K562 (cell line): Measurements from ENCODE around the gene CLC. TPM values are rescaled to one million over a fixed set of nuclear protein-coding genes. Genes with fewer than 3 reads are reported as not detected.

Source experiments
- ATAC-seq: fragments of 200-7000 bp; cut with Tn5 transposase; 3 replicates; pipeline ENCODE4 v1.9.1; 2020; ENCODE audit warnings: moderate library complexity
- BruUV-seq: library from RNA; stranded (reverse); fragments of 400-500 nt; replicated peaks from 2 replicates; lab custom pipeline; 2021; lab: Mats Ljungman, UMichigan
- CTCF ChIA-PET: fragments of 300-600 bp; formaldehyde crosslinking; extraction: SDS; loops from one replicate; lab custom pipeline; 2021; ENCODE audit warnings: low intra/inter-chr PET ratio; lab: Yijun Ruan, JAX
- POLR2A ChIA-PET: fragments of 300-600, 350-650 bp; sonication (Branson Sonifier 250); formaldehyde crosslinking; extraction: SDS; loops from one replicate; lab custom pipeline; 2021; ENCODE audit warnings: antibody characterized with exemption, inconsistent platforms; lab: Yijun Ruan, JAX
- DNase-seq, 4 experiments: peaks; one replicate each; pipeline versions ENCODE4 v3.0.0 to v3.0.0-alpha.2; 2011 to 2018; ENCODE audit warnings: low spot score in 3 of 4, mixed read lengths in 3 of 4; ENCODE audit errors: extremely low read depth in 1 of 4
- FAIRE-seq: peaks from 2 replicates; lab custom pipeline; 2011; peaks lifted over from hg19 to GRCh38; lab: Jason Lieb, UNC
- H2AFZ ChIP-seq: 2 replicates; pipeline ENCODE4 v1.6.0; 2011; ENCODE audit warnings: low read depth, low read length, control low read depth, inconsistent platforms
- H3K27ac ChIP-seq: fragments of 200-600 bp; 3 replicates; pipeline ENCODE4 v1.8.0; 2011; ENCODE audit warnings: low read depth, mild to moderate bottlenecking, control low read depth, inconsistent platforms, low read length, moderate library complexity, mixed read lengths; ENCODE audit errors: extremely low read depth
- H3K27me3 ChIP-seq, 2 experiments: fragments of 300-600 bp in 1 of 2; 2 replicates in 1 of 2; 3 replicates in 1 of 2; pipeline versions ENCODE4 v1.6.0 to v1.8.0; 2011; ENCODE audit warnings: inconsistent platforms in 2 of 2, low read length in 2 of 2, mild to moderate bottlenecking in 1 of 2, mixed read lengths in 1 of 2, moderate library complexity in 1 of 2; ENCODE audit not compliant: control insufficient read depth in 2 of 2, insufficient read depth in 2 of 2
- H3K36me3 ChIP-seq: fragments of 300-600 bp; 3 replicates; pipeline ENCODE4 v1.8.0; 2011; ENCODE audit warnings: mild to moderate bottlenecking, low read length, inconsistent platforms; ENCODE audit not compliant: control insufficient read depth, insufficient read depth
- H3K4me1 ChIP-seq, 2 experiments: fragments of 200-600 bp in 1 of 2; replicated peaks in 1 of 2; 2 replicates in 1 of 2; 3 replicates in 1 of 2; pipeline versions ENCODE4 v1.5.1 to v1.8.0; 2011; ENCODE audit warnings: inconsistent platforms in 2 of 2, low read length in 2 of 2, mild to moderate bottlenecking in 1 of 2, mixed read lengths in 1 of 2, moderate library complexity in 1 of 2; ENCODE audit not compliant: control insufficient read depth in 2 of 2, insufficient read depth in 2 of 2
- H3K4me2 ChIP-seq: 2 replicates; pipeline ENCODE4 v1.6.1; 2011; ENCODE audit warnings: low read length, control low read depth, inconsistent platforms, mixed read lengths; ENCODE audit not compliant: insufficient read depth
- H3K4me3 ChIP-seq: fragments of 200-600 bp; sonication (generic), shearing (Covaris generic); 2 replicates; pipeline ENCODE4 v1.5.1; 2016; ENCODE audit warnings: control low read depth, inconsistent platforms
- H3K79me2 ChIP-seq: fragments of 200-600 bp; 3 replicates; pipeline ENCODE4 v1.8.0; 2011; ENCODE audit warnings: low read length, inconsistent platforms; ENCODE audit not compliant: control insufficient read depth, insufficient read depth
- H3K9ac ChIP-seq, 2 experiments: 2 replicates each; pipeline versions ENCODE4 v1.6.0 to v1.6.1; 2011; ENCODE audit warnings: low read depth in 2 of 2, low read length in 2 of 2, control low read depth in 1 of 2, inconsistent platforms in 1 of 2, mild to moderate bottlenecking in 1 of 2, mixed read lengths in 1 of 2; ENCODE audit not compliant: insufficient read depth in 1 of 2
- H3K9me1 ChIP-seq: one replicate; pipeline ENCODE4 v1.6.0; 2011; ENCODE audit warnings: inconsistent platforms, mild to moderate bottlenecking, low read length, moderate library complexity; ENCODE audit not compliant: control insufficient read depth, insufficient read depth
- H3K9me3 ChIP-seq: replicated peaks from 2 replicates; pipeline ENCODE4 v1.5.1; 2011; ENCODE audit warnings: low read depth, low read length, inconsistent platforms; ENCODE audit not compliant: control insufficient read depth, insufficient read depth
- H4K20me1 ChIP-seq: replicated peaks from 2 replicates; pipeline ENCODE4 v1.6.1; 2011; ENCODE audit warnings: low read length, inconsistent platforms, mixed read lengths; ENCODE audit not compliant: control insufficient read depth, insufficient read depth
- CHD2 ChIP-seq: IDR thresholded peaks from 2 replicates; pipeline ENCODE4 v1.6.1; 2011; ENCODE audit warnings: low read depth, low read length
- ILF3 ChIP-seq: fragments of 450-650 bp; IDR thresholded peaks from 2 replicates; pipeline ENCODE4 v1.6.1; 2018; ENCODE audit warnings: antibody characterized with exemption, mild to moderate bottlenecking, moderate library complexity, borderline replicate concordance
- ILK ChIP-seq: fragments of 450-650 bp; IDR thresholded peaks from 2 replicates; pipeline ENCODE4 v1.6.1; 2016; ENCODE audit warnings: missing genetic modification characterization, low read depth, mild to moderate bottlenecking, missing compliant biosample characterization, moderate library complexity, borderline replicate concordance
- MED1 ChIP-seq: sonication (generic); formaldehyde crosslinking; IDR thresholded peaks from 2 replicates; pipeline ENCODE4 v1.8.1; 2023; ENCODE audit warnings: missing genetic modification reagents, borderline replicate concordance
- RNF2 ChIP-seq: sonication (generic); IDR thresholded peaks from 2 replicates; pipeline ENCODE4 v1.6.1; 2016
- SLC30A9 ChIP-seq: fragments of 250-450 bp; sonication (Bioruptor Pico); IDR thresholded peaks from 2 replicates; pipeline ENCODE4 v1.8.0; 2022; ENCODE audit warnings: mild to moderate bottlenecking, moderate library complexity
- ZFP36 ChIP-seq: fragments of 150-350 bp; IDR thresholded peaks from 2 replicates; pipeline ENCODE4 v1.6.1; 2018; ENCODE audit warnings: low read length, low read depth; ENCODE audit not compliant: partially characterized antibody
- WGBS: fragments of 100-300 bp; shearing (Covaris generic); methylation state at CpG from one replicate; pipeline ENCODE4 v1.1.6; 2016; ENCODE audit warnings: low coverage, mixed read lengths; ENCODE audit not compliant: insufficient coverage; ENCODE audit errors: missing lambda C conversion rate; 5-methylcytosine and 5-hydroxymethylcytosine counted together
- in situ Hi-C: fragments of 300-500 bp; cut with MboI; formaldehyde crosslinking; loops from 4 replicates; pipeline ENCODE4 v1.15.0; 2018; ENCODE audit warnings: inconsistent platforms, mixed read lengths
- intact Hi-C: fragments of 100-400 bp; cut with micrococcal nuclease; formaldehyde crosslinking; loops from 2 replicates; pipeline ENCODE4 v1.14.2; 2022
- polyA plus RNA-seq, 8 experiments: library from polyadenylated mRNA; depleted of rRNA in 4 of 8; stranded (reverse) in 5 of 8; unstranded in 3 of 8; fragments of >200 nt; fragmentation: Nextera tagmentation in 2 of 8; fragmentation: Illumina TruSeq in 1 of 8; extraction: Ambion mirVana in 2 of 8; extraction: Trizol in 1 of 8; gene quantifications; 2 replicates each; pipeline versions ENCODE4 v1.2.1 to v1.2.3, GENCODE V29; 2011 to 2014; ENCODE audit warnings: inconsistent platforms in 1 of 8, missing spikeins in 1 of 8
- total RNA-seq, 7 experiments: library from RNA; depleted of rRNA in 6 of 7; stranded (reverse); fragments of >200 nt in 6 of 7; fragmentation: Illumina TruSeq in 2 of 7; extraction: Trizol in 2 of 7; gene quantifications; 2 replicates each; pipeline versions ENCODE4 v1.2.1 to v1.2.3, GENCODE V29; 2011 to 2021; ENCODE audit warnings: low replicate concordance in 1 of 7
- TF ChIP-seq, protein P1 (sequence below), 3 experiments: fragments of 200-800 bp in 1 of 3; fragments of 250-450 bp in 1 of 3; fragments of 450-650 bp in 1 of 3; sonication (Bioruptor Pico) in 1 of 3; sonication (Bioruptor generic) in 1 of 3; formaldehyde crosslinking in 1 of 3; IDR thresholded peaks; 2 replicates each; pipeline versions ENCODE4 v1.6.1 to v1.8.0; 2016 to 2022; ENCODE audit warnings: mild to moderate bottlenecking in 2 of 3, missing genetic modification characterization in 2 of 3, missing compliant biosample characterization in 1 of 3, moderate library complexity in 1 of 3

CLC gene
- total and polyA plus RNA-seq, 9 of the 15 experiments (the other 6 are each of a cell fraction or from before 2014, with no cell fraction given), result 0.44 to 1.1 (median 0.67) TPM; not detected in 3

DNA sequence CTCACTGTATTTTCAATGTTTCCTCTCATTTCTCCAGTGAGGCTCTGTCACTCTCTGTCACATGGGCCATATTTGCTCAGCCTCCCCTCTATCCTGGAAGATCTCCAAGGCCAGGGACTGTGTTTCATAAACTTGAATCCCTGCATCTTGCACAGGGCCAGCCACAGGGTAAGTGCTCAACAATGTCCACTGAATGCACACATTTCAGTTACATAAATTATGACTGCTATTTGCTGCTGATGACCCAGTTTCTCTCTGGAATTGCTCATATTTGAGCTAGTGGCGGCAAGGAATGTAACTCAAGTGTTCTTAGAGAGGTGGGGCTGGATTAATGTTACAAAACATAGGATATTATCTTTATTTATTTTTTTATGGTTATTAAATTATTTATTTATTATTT, 6.1 kb downstream of the CLC start:
- no peak overlapping the region for H3K9ac ChIP-seq
- H3K79me2 ChIP-seq, result no peaks in the 10 kb centered on the region
- TF ChIP-seq SLC30A9 (CRISPR knock-in tag) (no peak), CHD2 (no peak), ZFP36 (no peak), RNF2 (no peak), ILK (tag) (no peak), ILF3 (no peak), MED1 (CRISPR knock-in tag) (no peak)
- TF ChIP-seq, protein P1, sequence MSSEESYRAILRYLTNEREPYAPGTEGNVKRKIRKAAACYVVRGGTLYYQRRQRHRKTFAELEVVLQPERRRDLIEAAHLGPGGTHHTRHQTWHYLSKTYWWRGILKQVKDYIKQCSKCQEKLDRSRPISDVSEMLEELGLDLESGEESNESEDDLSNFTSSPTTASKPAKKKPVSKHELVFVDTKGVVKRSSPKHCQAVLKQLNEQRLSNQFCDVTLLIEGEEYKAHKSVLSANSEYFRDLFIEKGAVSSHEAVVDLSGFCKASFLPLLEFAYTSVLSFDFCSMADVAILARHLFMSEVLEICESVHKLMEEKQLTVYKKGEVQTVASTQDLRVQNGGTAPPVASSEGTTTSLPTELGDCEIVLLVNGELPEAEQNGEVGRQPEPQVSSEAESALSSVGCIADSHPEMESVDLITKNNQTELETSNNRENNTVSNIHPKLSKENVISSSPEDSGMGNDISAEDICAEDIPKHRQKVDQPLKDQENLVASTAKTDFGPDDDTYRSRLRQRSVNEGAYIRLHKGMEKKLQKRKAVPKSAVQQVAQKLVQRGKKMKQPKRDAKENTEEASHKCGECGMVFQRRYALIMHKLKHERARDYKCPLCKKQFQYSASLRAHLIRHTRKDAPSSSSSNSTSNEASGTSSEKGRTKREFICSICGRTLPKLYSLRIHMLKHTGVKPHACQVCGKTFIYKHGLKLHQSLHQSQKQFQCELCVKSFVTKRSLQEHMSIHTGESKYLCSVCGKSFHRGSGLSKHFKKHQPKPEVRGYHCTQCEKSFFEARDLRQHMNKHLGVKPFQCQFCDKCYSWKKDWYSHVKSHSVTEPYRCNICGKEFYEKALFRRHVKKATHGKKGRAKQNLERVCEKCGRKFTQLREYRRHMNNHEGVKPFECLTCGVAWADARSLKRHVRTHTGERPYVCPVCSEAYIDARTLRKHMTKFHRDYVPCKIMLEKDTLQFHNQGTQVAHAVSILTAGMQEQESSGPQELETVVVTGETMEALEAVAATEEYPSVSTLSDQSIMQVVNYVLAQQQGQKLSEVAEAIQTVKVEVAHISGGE (CRISPR knock-in tag; IDR thresholded peaks at IDR 0.05), result no peak
- intact Hi-C loops, result no loop called here
- ATAC-seq, result no peak
- no peak overlapping the region for H3K27ac ChIP-seq
- ChIA-PET CTCF (no interaction called here), POLR2A (no interaction called here)
- WGBS, result 0% methylated on average over 1 of the region's 1 CpG
- no peak for FAIRE-seq
- peaks cover 0 to 2% of the 10 kb centered on the region in 2 experiments; a peak in 2 of 5 replicates for H3K27me3 ChIP-seq
- no peak overlapping the region for H3K4me3 ChIP-seq
- no peaks in the 10 kb centered on the region for H3K9me1 ChIP-seq
- H3K9me3 ChIP-seq, result no peaks in the 10 kb centered on the region
- in situ Hi-C loops, result no loop called here
- H2AFZ ChIP-seq, result no peak overlapping the region
- DNase-seq, result no peak
- no peak overlapping the region for H3K4me2 ChIP-seq
- no peaks in the 10 kb centered on the region for H4K20me1 ChIP-seq
- no TSS peak for BruUV-seq
- no peaks in the 10 kb centered on the region for H3K36me3 ChIP-seq
- no peaks in the 10 kb centered on the region for H3K4me1 ChIP-seq
